Measurements from ENCODE around the gene MEIS3.

Gene MEIS3

GRCh38 chr19:47419030-47419783, at the start of gene MEIS3:
MEIS3 (minus strand) TSS chr19:47419527; CDS start chr19:47419081, 446 bp downstream.
- no peak for DNase-seq (ENCODE audit: low spot score)

- no peak for DNase-seq (ENCODE audit: low spot score)
Observed at GRCh38 chr19:47467914-47468313, 48.6 kb upstream of the MEIS3 start.

GRCh38 chr19:47465957-47466356, 46.6 kb upstream of the MEIS3 start:
- DNase-seq (ENCODE audit: low spot score): no peak

- DNase-seq (ENCODE audit: low spot score): no peak
Observed at GRCh38 chr19:47464675-47465419, 45.5 kb upstream of the MEIS3 start.

GRCh38 chr19:47461876-47462275, 42.5 kb upstream of the MEIS3 start:
- DNase-seq (ENCODE audit: low spot score): no peak

GRCh38 chr19:47459477-47459876, 40.1 kb upstream of the MEIS3 start:
- no peak for DNase-seq (ENCODE audit: low spot score)

GRCh38 chr19:47458672-47459071, 39.3 kb upstream of the MEIS3 start:
- DNase-seq (ENCODE audit: low spot score): no peak

- DNase-seq (ENCODE audit: low spot score): no peak
Observed at GRCh38 chr19:47456721-47457474, 37.6 kb upstream of the MEIS3 start.

- DNase-seq (ENCODE audit: low spot score): no peak
Observed at GRCh38 chr19:47450478-47450877, 31.2 kb upstream of the MEIS3 start.

GRCh38 chr19:47448360-47448727, 29.0 kb upstream of the MEIS3 start:
- DNase-seq (ENCODE audit: low spot score): no peak

GRCh38 chr19:47447470-47448359, 28.4 kb upstream of the MEIS3 start:
- DNase-seq (ENCODE audit: low spot score): no peak

GRCh38 chr19:47446534-47447469, 27.5 kb upstream of the MEIS3 start:
- no peak for DNase-seq (ENCODE audit: low spot score)

- DNase-seq (ENCODE audit: low spot score): no peak
Observed at GRCh38 chr19:47445937-47446402, 26.6 kb upstream of the MEIS3 start.

- no peak for DNase-seq (ENCODE audit: low spot score)
Observed at GRCh38 chr19:47445527-47445926, 26.2 kb upstream of the MEIS3 start.

- peak; percentile 52 for DNase-seq (ENCODE audit: low spot score)
Observed at GRCh38 chr19:47444388-47444821, 25.1 kb upstream of the MEIS3 start.

GRCh38 chr19:47443331-47443730, 24.0 kb upstream of the MEIS3 start:
- DNase-seq (ENCODE audit: low spot score): no peak

GRCh38 chr19:47438793-47439220, 19.5 kb upstream of the MEIS3 start:
- no peak for DNase-seq (ENCODE audit: low spot score)

GRCh38 chr19:47437500-47437899, 18.2 kb upstream of the MEIS3 start:
- no peak for DNase-seq (ENCODE audit: low spot score)

GRCh38 chr19:47436712-47437401, 17.5 kb upstream of the MEIS3 start:
- peak; percentile 87 for DNase-seq (ENCODE audit: low spot score)

Data from HuH-7 (cell line).